Suppressor macrophage (primary cell): ENCODE measurements around the gene SLCO4C1.

Experiments
- DNase-seq, 4 experiments: peaks; one replicate each; pipeline ENCODE4 v3.0.0-alpha.2; 2020 to 2022
- total RNA-seq, 17 experiments: gene quantifications; one replicate each; lab custom pipeline; 2026; ENCODE audit warnings: mixed read lengths in 6 of 17, inconsistent platforms in 3 of 17; lab: John Stamatoyannopoulos, UW

SLCO4C1 gene, protein sequence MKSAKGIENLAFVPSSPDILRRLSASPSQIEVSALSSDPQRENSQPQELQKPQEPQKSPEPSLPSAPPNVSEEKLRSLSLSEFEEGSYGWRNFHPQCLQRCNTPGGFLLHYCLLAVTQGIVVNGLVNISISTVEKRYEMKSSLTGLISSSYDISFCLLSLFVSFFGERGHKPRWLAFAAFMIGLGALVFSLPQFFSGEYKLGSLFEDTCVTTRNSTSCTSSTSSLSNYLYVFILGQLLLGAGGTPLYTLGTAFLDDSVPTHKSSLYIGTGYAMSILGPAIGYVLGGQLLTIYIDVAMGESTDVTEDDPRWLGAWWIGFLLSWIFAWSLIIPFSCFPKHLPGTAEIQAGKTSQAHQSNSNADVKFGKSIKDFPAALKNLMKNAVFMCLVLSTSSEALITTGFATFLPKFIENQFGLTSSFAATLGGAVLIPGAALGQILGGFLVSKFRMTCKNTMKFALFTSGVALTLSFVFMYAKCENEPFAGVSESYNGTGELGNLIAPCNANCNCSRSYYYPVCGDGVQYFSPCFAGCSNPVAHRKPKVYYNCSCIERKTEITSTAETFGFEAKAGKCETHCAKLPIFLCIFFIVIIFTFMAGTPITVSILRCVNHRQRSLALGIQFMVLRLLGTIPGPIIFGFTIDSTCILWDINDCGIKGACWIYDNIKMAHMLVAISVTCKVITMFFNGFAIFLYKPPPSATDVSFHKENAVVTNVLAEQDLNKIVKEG
- total RNA-seq, result 0.35 to 18.4 (median 5.0) reads per million in 17 experiments

DNA sequence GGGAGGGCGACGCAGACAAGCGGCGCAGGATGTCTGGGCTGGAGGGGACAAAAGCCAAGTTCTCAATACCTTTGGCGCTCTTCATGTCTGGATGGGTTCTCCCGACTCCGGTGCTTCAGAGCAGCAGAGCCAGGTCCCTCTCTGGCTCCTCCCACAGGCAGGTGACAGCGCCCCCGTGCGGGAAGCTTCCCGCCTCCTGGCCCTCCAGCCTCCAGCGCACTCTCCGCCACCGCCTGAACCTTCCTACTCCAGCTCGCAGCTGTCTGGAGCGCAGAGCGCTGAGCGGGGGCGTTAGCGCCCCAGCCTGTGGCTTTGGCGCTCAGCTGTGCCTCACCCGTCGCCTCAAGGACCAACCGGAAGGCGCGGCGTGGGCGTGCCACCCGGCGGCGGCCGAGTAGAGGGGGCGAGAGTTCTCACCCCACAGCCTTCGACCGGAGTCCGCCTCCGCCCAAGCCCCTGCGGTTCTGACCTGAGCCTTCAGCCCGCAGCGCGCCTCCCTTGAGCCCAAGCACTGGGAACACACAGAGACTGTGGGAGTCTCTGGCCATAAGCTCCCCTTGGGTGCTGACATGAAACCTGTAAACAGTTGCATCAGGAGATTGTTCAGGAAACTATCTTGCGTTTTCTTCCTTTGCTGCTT, at the start of gene SLCO4C1:
Gene SLCO4C1 (minus strand): TSS at position 107 of the 640 bp plus-strand sequence. CDS start 22 bp downstream, at position 85.
- DNase-seq, result peak; percentile 80 to 89 (median 86)

GRCh38 chr5:102341681-102342288, 45.7 kb upstream of the SLCO4C1 start:
- no peak for DNase-seq

DNA sequence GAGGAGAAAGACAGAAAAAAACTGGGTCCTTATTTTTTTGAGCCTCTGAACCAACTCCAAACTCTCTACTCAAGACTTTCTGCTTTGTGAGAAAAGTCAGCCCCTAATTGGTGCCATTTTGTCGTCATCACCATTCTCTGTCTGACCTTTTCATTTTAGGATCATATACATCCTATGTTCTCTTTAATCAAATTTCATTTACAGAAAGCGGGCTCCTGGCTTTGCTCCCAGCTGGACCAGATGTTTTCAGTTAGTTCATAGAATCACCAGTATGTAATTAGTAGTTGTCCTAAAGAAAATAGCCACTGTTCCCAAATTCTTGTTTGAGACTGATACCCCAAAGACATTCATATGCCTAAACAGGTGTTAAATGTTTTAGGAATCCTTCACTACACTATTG, 28.6 kb upstream of the SLCO4C1 start:
- no peak for DNase-seq

DNA sequence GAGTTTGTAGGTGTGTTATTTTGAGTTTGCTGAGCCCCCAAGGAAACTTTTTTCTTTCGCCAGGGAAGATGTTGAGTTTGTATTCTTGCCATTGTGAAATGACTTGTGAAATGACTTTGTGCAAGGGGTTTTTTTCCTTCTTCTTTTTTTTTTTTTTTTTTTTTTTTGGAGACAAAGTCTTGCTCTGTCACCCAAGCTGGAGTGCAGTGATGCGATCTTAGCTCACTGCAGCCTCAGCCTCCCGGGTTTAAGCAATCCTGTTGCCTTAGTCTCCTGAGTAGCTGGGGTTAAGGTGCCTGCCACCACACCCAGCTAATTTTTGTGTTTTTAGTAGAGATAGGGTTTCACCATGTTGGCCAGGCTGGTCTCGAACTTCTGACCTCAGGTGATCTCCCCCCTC, 22.7 kb upstream of the SLCO4C1 start:
- peak in 3 of 4 experiments; percentile 45 to 53 (median 46) for DNase-seq

DNA sequence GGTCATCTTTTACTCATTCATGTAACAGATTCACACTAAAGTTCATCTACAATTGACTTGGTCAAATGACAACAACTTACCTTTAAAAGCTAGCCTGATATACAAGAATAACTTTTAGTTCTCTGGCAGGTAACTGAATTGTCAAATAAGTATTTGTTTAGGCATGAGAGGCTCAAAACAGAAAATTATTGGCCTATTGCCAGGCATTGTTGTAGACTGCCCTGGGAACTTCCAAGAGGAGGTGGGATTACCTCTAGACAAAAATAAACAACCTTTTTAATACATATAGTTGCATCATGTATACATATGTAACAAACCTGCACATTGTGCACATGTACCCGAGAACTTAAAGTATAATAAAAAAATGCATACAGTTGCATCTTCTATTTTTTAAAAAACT, 18.2 kb upstream of the SLCO4C1 start:
- DNase-seq, result no peak

GRCh38 chr5:102313912-102314311, 17.8 kb upstream of the SLCO4C1 start:
- no peak for DNase-seq

DNA sequence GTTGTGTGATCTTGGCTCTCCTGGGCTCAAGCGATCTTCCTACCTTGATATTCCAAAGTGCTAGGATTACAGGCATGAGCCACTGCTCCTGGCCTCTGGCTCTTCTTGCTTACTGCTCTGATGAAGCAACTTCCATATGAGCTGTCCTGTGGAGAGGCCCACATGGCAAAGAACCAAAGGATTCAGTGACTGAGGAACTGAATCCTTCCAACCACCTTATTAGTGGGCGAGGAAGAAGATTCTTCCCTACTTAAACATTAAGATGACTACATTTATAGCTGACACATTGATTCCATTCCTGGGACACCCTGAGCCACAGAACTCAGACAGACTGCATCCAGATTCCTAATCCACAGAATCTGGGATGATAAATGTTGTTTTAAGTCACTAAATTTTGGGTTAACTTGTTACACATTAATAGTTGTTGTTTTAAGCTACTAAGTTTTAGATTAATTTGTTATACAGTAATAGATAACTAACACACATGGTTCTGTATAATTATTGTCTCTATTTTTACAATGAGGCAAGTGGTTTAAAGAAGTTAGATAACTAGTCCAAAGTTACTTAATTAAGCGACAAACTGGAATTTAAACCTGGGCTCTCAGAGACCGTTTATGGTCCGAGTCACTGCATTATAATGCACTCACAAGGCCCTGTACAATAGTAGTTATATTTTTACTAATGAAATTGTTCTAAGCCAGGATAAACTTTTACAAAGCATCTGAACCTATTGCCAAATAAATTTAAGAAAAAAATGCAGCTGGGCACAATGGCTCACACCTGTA, 16.7 kb upstream of the SLCO4C1 start:
- DNase-seq, result peak; percentile 42 to 71 (median 64)

GRCh38 chr5:102309586-102309985, 13.5 kb upstream of the SLCO4C1 start:
- DNase-seq, result no peak

- DNase-seq, result no peak
Measured at GRCh38 chr5:102307232-102307631, 11.1 kb upstream of the SLCO4C1 start.

GRCh38 chr5:102306121-102306520, 10.0 kb upstream of the SLCO4C1 start:
- DNase-seq, result no peak

- peak in 3 of 4 experiments; percentile 28 to 49 (median 28) for DNase-seq
Measured at GRCh38 chr5:102295534-102296177, 428 bp downstream of the SLCO4C1 start.

DNA sequence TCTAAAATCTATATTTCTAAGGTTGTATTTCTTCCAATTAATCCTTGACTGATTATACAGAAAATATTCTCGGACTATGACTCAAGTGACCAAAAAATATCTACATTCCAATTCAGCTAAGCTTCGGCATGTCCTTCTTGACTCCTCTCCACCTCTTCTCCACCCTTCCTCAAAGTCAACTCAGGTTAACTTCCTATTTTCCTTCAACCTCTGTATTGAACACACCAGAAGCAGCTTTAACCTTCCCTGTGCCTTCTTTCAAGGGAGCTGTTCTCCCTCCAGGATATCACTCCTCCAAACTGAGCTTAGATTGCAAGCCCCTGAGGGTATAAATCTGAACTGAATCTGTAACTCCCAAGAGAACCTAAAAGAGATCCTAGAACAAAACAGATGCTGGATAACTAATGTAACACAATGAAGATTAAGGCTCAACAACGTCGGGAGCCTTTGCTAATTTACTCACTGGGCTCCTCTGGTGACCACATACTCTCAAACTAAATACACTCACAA, 1.1 kb downstream of the SLCO4C1 start:
- peak in 1 of 4 experiments; percentile 12 for DNase-seq

DNA sequence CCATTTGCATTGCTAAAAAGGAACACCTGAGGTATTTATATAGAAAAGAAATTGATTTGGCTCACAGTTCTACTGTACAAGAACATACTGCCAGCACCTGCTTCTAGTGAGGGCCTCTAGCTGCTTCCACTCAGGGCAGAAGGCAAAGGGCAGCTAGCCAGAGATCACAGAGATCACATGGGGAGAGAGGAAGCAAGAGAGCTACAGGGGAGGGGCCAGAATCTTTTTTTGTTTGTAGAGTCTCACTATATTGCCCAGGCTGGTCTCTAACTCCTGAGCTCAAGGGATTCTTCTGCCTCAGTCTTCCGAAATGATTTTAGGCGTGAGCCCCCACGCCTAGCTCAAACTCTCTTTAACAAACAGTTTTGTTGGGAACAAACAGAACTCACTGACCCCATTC, 6.1 kb downstream of the SLCO4C1 start:
- peak in 3 of 4 experiments; percentile 10 to 44 (median 16) for DNase-seq

GRCh38 chr5:102289251-102289899, 6.7 kb downstream of the SLCO4C1 start:
- no peak for DNase-seq

- no peak for DNase-seq
Measured at GRCh38 chr5:102288630-102289029, 7.5 kb downstream of the SLCO4C1 start.

- peak in 2 of 4 experiments; percentile 73 to 76 for DNase-seq
Measured at GRCh38 chr5:102286476-102286875, 9.6 kb downstream of the SLCO4C1 start.

DNA sequence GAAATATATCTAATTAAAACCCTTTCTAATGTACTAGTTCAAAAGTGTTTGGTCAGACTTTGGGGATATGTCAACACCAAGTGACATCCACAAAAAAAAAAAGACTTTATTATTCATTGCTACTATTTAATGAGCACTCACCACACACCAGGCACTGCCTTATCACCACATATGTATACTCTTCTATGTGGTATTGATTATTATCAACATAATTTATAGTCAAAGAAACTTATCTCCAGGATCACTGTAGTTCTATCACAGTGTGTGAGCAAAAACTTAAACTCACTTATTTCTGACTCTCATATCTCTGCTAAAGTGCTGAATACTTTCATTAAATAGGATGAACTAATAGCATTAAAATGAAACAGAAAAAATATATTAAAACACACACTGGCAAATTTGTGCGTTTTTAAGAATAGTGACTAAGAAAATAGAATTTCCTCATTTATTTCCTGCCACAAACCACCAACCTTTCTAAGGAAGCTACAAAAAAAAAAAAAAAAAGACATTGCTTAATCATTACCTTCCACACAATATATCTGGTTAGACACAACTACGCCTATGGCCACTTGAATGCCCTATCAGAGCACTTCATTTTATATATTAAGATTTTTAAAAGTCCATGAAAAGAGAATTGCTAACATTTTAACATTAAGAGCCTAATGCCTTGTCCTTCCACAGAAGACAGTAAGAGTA, 12.8 kb downstream of the SLCO4C1 start:
- DNase-seq, result peak in 2 of 4 experiments; percentile 71 to 73

DNA sequence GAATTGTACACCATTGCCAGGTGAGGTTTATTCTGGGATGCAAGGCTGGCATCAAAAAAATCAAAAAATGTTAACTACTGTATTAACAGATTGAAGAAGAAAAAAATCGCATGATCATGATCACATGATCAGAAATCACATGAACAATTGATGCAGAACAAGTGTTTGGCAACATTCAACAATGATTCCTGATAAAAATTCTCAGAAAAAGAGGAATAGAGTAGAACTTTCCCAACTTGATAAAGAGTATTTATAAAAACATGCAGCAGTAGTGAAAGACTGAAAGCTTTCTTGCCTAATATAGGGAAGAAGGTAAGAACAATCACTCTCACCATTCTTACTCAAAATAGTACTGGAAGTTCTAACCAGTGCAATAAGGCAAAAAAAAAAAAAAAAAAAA, 16.4 kb downstream of the SLCO4C1 start:
- DNase-seq, result peak in 3 of 4 experiments; percentile 5 to 61 (median 54)

- DNase-seq, result no peak
Measured at GRCh38 chr5:102278231-102278630, 17.9 kb downstream of the SLCO4C1 start.

DNA sequence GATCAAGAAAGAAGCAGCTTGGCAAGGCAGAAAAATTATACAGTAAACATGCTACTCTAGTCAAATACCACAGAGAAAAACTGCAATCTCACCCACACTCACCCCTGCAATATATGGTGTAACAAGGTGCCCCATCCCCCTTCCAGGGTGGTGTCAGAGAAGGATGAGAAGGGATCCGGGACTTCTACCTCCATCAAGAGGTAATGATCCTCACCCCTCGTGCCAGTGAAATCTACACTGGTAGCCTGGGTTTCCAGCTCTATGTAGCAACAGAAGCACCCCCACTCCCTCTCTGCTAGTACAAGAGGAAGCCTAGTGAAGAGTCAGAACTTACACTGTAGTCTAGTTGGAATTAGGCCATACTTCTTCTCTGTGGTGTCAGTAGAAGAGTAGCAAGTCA, 18.9 kb downstream of the SLCO4C1 start:
- peak; percentile 43 to 75 (median 68) for DNase-seq
